Gastroesophageal sphincter (tissue), 3 donors: ENCODE measurements around the gene PREX1.

ENCODE experiments used
- EP300 ChIP-seq: sonication (generic); formaldehyde crosslinking; IDR thresholded peaks from one replicate; pipeline ENCODE4 v1.6.1; 2017; ENCODE audit warnings: antibody characterized with exemption, mild to moderate bottlenecking
- POLR2AphosphoS5 ChIP-seq: sonication (generic); formaldehyde crosslinking; IDR thresholded peaks from one replicate; pipeline ENCODE4 v1.6.1; 2017; ENCODE audit warnings: antibody characterized with exemption
- TF ChIP-seq, protein P1 (sequence below), 4 experiments: fragments of 200-600 bp in 2 of 4; fragments of 450-650 bp in 2 of 4; sonication (generic) in 1 of 4; IDR thresholded peaks; one replicate each; pipeline ENCODE4 v1.5.1; 2017 to 2019; ENCODE audit warnings: antibody characterized with exemption in 4 of 4, mild to moderate bottlenecking in 2 of 4, moderate library complexity in 2 of 4

DNA sequence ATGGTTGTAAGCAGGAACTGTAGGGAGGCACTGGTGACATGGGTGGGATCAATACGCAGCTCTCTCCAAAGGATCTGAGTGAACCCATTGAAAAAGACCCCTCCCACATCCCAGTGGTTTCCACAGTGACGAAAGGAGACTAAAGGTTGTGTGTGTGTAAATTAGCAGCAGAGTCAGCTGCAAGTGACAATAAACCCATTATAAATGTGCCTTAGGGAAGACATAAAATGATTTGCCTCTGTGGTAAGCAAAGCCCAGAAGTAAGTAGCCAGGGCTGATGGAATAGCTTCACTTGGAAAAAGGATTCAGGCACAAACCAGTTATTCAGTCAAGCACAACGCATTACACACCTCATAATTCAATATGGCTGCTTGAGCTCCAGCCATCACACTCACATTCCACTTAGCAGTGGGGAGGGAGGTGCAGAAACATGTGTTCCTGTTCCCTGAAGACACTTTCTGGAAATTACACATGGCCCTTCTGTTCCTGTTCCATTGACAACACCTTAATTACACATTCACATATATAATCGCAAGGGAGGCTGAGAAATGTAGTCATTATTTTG is 231.4 kb downstream of the PREX1 start:
- TF ChIP-seq EP300 = no peak
- TF ChIP-seq, protein P1, sequence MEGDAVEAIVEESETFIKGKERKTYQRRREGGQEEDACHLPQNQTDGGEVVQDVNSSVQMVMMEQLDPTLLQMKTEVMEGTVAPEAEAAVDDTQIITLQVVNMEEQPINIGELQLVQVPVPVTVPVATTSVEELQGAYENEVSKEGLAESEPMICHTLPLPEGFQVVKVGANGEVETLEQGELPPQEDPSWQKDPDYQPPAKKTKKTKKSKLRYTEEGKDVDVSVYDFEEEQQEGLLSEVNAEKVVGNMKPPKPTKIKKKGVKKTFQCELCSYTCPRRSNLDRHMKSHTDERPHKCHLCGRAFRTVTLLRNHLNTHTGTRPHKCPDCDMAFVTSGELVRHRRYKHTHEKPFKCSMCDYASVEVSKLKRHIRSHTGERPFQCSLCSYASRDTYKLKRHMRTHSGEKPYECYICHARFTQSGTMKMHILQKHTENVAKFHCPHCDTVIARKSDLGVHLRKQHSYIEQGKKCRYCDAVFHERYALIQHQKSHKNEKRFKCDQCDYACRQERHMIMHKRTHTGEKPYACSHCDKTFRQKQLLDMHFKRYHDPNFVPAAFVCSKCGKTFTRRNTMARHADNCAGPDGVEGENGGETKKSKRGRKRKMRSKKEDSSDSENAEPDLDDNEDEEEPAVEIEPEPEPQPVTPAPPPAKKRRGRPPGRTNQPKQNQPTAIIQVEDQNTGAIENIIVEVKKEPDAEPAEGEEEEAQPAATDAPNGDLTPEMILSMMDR (IDR thresholded peaks at IDR 0.05) = no peak
- TF ChIP-seq POLR2AphosphoS5 = no peak
